WTC11 (cell line): ENCODE measurements around the gene STYXL2. TPM values are rescaled to one million over a fixed set of nuclear protein-coding genes. Genes with fewer than 3 reads are reported as not detected.

Experiments used
- ATAC-seq: fragments of 200-7000 bp; cut with Tn5 transposase; 2 replicates; pipeline ENCODE4 v1.10.0; 2021; ENCODE audit warnings: mild to moderate bottlenecking, moderate library complexity
- CTCF ChIA-PET: fragments of 300-600 bp; sonication (Branson Sonifier 250); formaldehyde crosslinking; loops from one replicate; lab custom pipeline; 2021; ENCODE audit warnings: antibody characterized with exemption; lab: Charles Lee
- POLR2A ChIA-PET: fragments of 350-600 bp; sonication (Branson Sonifier 250); formaldehyde crosslinking; loops from one replicate; lab custom pipeline; 2021; ENCODE audit warnings: antibody characterized with exemption; lab: Charles Lee
- DNase-seq: peaks from one replicate; pipeline ENCODE4 v3.0.0; 2021; ENCODE audit warnings: low spot score
- H3K27ac Mint-ChIP-seq: 2 replicates; pipeline ENCODE4 v1.8.0; 2021; ENCODE audit warnings: mixed read lengths
- H3K27me3 Mint-ChIP-seq: 2 replicates; pipeline ENCODE4 v1.8.0; 2021; ENCODE audit warnings: low read depth, mild to moderate bottlenecking, moderate library complexity, mixed read lengths
- H3K36me3 Mint-ChIP-seq: 2 replicates; pipeline ENCODE4 v1.8.0; 2021; ENCODE audit warnings: mixed read lengths
- H3K4me1 Mint-ChIP-seq: 2 replicates; pipeline ENCODE4 v1.8.0; 2022; ENCODE audit warnings: mixed read lengths
- H3K4me3 Mint-ChIP-seq: 2 replicates; pipeline ENCODE4 v1.8.0; 2021; ENCODE audit warnings: mild to moderate bottlenecking, moderate library complexity, mixed read lengths
- H3K9me3 Mint-ChIP-seq: 2 replicates; pipeline ENCODE4 v1.8.0; 2021; ENCODE audit warnings: mixed read lengths
- AFF4 ChIP-seq: sonication (generic); formaldehyde crosslinking; IDR thresholded peaks from 2 replicates; pipeline ENCODE4 v1.8.1; 2023; ENCODE audit warnings: mild to moderate bottlenecking, missing genetic modification reagents, borderline replicate concordance
- CBFB ChIP-seq: sonication (generic); formaldehyde crosslinking; IDR thresholded peaks from 2 replicates; pipeline ENCODE4 v1.8.1; 2022; ENCODE audit warnings: mild to moderate bottlenecking, low read depth, missing genetic modification reagents
- E2F5 ChIP-seq: sonication (generic); formaldehyde crosslinking; IDR thresholded peaks from 2 replicates; pipeline ENCODE4 v1.8.1; 2022; ENCODE audit warnings: mild to moderate bottlenecking, moderate library complexity, missing genetic modification reagents
- ELF4 ChIP-seq: sonication (generic); formaldehyde crosslinking; IDR thresholded peaks from 2 replicates; pipeline ENCODE4 v1.8.1; 2022; ENCODE audit warnings: low read depth, mild to moderate bottlenecking, moderate library complexity, missing genetic modification reagents
- ETV6 ChIP-seq: sonication (generic); formaldehyde crosslinking; IDR thresholded peaks from 2 replicates; pipeline ENCODE4 v1.8.1; 2022; ENCODE audit warnings: mild to moderate bottlenecking, missing genetic modification reagents
- FOXP4 ChIP-seq: sonication (generic); formaldehyde crosslinking; IDR thresholded peaks from 2 replicates; pipeline ENCODE4 v1.8.0; 2022; ENCODE audit warnings: mild to moderate bottlenecking, missing genetic modification reagents
- IRF1 ChIP-seq: sonication (generic); formaldehyde crosslinking; IDR thresholded peaks from 2 replicates; pipeline ENCODE4 v1.8.0; 2023; ENCODE audit warnings: missing genetic modification reagents
- IRF2 ChIP-seq: sonication (generic); formaldehyde crosslinking; IDR thresholded peaks from 2 replicates; pipeline ENCODE4 v1.8.0; 2022; ENCODE audit warnings: low read depth, missing genetic modification reagents, borderline replicate concordance
- MLX ChIP-seq: sonication (generic); formaldehyde crosslinking; IDR thresholded peaks from 2 replicates; pipeline ENCODE4 v1.8.1; 2023; ENCODE audit warnings: mild to moderate bottlenecking, missing genetic modification reagents, moderate library complexity
- MYBL2 ChIP-seq: sonication (generic); formaldehyde crosslinking; IDR thresholded peaks from 2 replicates; pipeline ENCODE4 v1.8.1; 2023; ENCODE audit warnings: mild to moderate bottlenecking, moderate library complexity, missing genetic modification reagents
- NFATC4 ChIP-seq: fragments of 250-450 bp; sonication (Bioruptor Pico); IDR thresholded peaks from 2 replicates; pipeline ENCODE4 v1.9.0; 2021; ENCODE audit warnings: mild to moderate bottlenecking
- PRRX2 ChIP-seq: fragments of 250-450 bp; sonication (Bioruptor Pico); IDR thresholded peaks from 2 replicates; pipeline ENCODE4 v1.8.0; 2021; ENCODE audit warnings: mild to moderate bottlenecking
- SMAD4 ChIP-seq: sonication (generic); formaldehyde crosslinking; IDR thresholded peaks from 2 replicates; pipeline ENCODE4 v1.8.0; 2022; ENCODE audit warnings: mild to moderate bottlenecking, missing genetic modification reagents
- SOX15 ChIP-seq: fragments of 250-450 bp; sonication (Bioruptor Pico); IDR thresholded peaks from 2 replicates; pipeline ENCODE4 v1.9.0; 2021; ENCODE audit warnings: mild to moderate bottlenecking
- TEAD1 ChIP-seq: sonication (generic); formaldehyde crosslinking; IDR thresholded peaks from 2 replicates; pipeline ENCODE4 v1.8.0; 2022; ENCODE audit warnings: mild to moderate bottlenecking, missing genetic modification reagents
- USF2 ChIP-seq: sonication (generic); formaldehyde crosslinking; IDR thresholded peaks from 2 replicates; pipeline ENCODE4 v1.8.1; 2023; ENCODE audit warnings: mild to moderate bottlenecking, missing genetic modification reagents, moderate library complexity
- ZBTB21 ChIP-seq: sonication (generic); formaldehyde crosslinking; IDR thresholded peaks from 2 replicates; pipeline ENCODE4 v1.8.1; 2023; ENCODE audit warnings: mild to moderate bottlenecking, missing genetic modification reagents, borderline replicate concordance
- ZBTB43 ChIP-seq: sonication (generic); formaldehyde crosslinking; IDR thresholded peaks from 2 replicates; pipeline ENCODE4 v1.8.1; 2023; ENCODE audit warnings: mild to moderate bottlenecking, missing genetic modification reagents
- ZNF121 ChIP-seq: sonication (generic); formaldehyde crosslinking; IDR thresholded peaks from 2 replicates; pipeline ENCODE4 v1.8.0; 2023; ENCODE audit warnings: missing genetic modification reagents
- ZNF138 ChIP-seq: sonication (generic); formaldehyde crosslinking; conservative IDR thresholded peaks from 2 replicates; pipeline ENCODE4 v1.8.1; 2022; ENCODE audit warnings: mild to moderate bottlenecking, moderate library complexity, missing genetic modification reagents
- ZNF232 ChIP-seq: sonication (generic); formaldehyde crosslinking; IDR thresholded peaks from 2 replicates; pipeline ENCODE4 v1.8.0; 2022; ENCODE audit warnings: mild to moderate bottlenecking, missing genetic modification reagents
- ZNF532 ChIP-seq: fragments of 250-450 bp; sonication (Bioruptor Pico); IDR thresholded peaks from 2 replicates; pipeline ENCODE4 v1.9.0; 2021; ENCODE audit warnings: mild to moderate bottlenecking, borderline replicate concordance
- total RNA-seq: library from RNA; stranded (reverse); gene quantifications from 3 replicates; pipeline ENCODE4 v1.2.3, GENCODE V29; 2021

Gene STYXL2
- total RNA-seq, 1 experiment from 2014 or later: 0.59 TPM

- POLR2A ChIA-PET: no interaction called here
- TF ChIP-seq SOX15 (CRISPR knock-in tag) (no peak), NFATC4 (CRISPR knock-in tag) (no peak), PRRX2 (CRISPR knock-in tag) (no peak), TEAD1 (CRISPR knock-in tag) (no peak), ZNF232 (CRISPR knock-in tag) (no peak), ZNF138 (CRISPR knock-in tag) (no peak), FOXP4 (CRISPR knock-in tag) (no peak), IRF1 (CRISPR knock-in tag) (no peak), MLX (CRISPR knock-in tag) (no peak), ZBTB21 (CRISPR knock-in tag) (no peak), ZBTB43 (CRISPR knock-in tag) (no peak), IRF2 (CRISPR knock-in tag) (no peak), USF2 (CRISPR knock-in tag) (no peak)
- H3K27ac Mint-ChIP-seq: no peak overlapping the region
- H3K4me1 Mint-ChIP-seq: peaks cover 51% of the 10 kb centered on the region
- no peaks in the 10 kb centered on the region for H3K27me3 Mint-ChIP-seq
- H3K9me3 Mint-ChIP-seq: peaks cover 13% of the 10 kb centered on the region
- no peak for ATAC-seq
- DNase-seq: no peak
- CTCF ChIA-PET: no interaction called here
- H3K36me3 Mint-ChIP-seq: 0 out of 2 replicates have a peak, but pooled peaks cover 4% of the 10 kb centered on the region
- no peak overlapping the region for H3K4me3 Mint-ChIP-seq
These were observed 13.6 kb downstream of the STYXL2 start for GRCh38 chr1:167107456-167107855.

- CTCF ChIA-PET: no interaction called here
- H3K27me3 Mint-ChIP-seq: no peaks in the 10 kb centered on the region
- H3K4me3 Mint-ChIP-seq: no peak overlapping the region
- ATAC-seq: peak; percentile 71
- H3K4me1 Mint-ChIP-seq: peaks cover 34% of the 10 kb centered on the region
- peaks cover 13% of the 10 kb centered on the region for H3K9me3 Mint-ChIP-seq
- DNase-seq: no peak
- no peak overlapping the region for H3K27ac Mint-ChIP-seq
- POLR2A ChIA-PET: no interaction called here
- 0 out of 2 replicates have a peak, but pooled peaks cover 4% of the 10 kb centered on the region for H3K36me3 Mint-ChIP-seq
- TF ChIP-seq ZNF121 (CRISPR knock-in tag) (no peak), CBFB (no peak), E2F5 (no peak), NFATC4 (CRISPR knock-in tag) (no peak), AFF4 (CRISPR knock-in tag) (no peak), ZNF532 (CRISPR knock-in tag) (no peak), SMAD4 (CRISPR knock-in tag) (no peak), MYBL2 (CRISPR knock-in tag) (no peak), ETV6 (no peak), ELF4 (CRISPR knock-in tag) (no peak)
These were observed 15.2 kb downstream of the STYXL2 start for GRCh38 chr1:167109125-167109524.
